Keratinocyte (primary cell): ENCODE data around the gene LARGE1. TPM values are rescaled to one million over a fixed set of nuclear protein-coding genes. Genes with fewer than 3 reads are reported as not detected.
"Not testable (repeated sequence)": the region's sequence is repeated elsewhere in the genome, so short reads cannot be mapped to it uniquely, and the experiment has no call there.

Experiments used
- DNase-seq: peaks from one replicate; pipeline ENCODE4 v3.0.0-alpha.2; 2011; ENCODE audit warnings: low read depth, missing footprints, low spot score
- FAIRE-seq: peaks from 2 replicates; lab custom pipeline; 2011; peaks lifted over from hg19 to GRCh38; lab: Jason Lieb, UNC
- H2AFZ ChIP-seq: 2 replicates; pipeline ENCODE4 v1.6.0; 2012; ENCODE audit warnings: low read length, control low read depth, inconsistent platforms; ENCODE audit not compliant: control insufficient read depth
- H3K27ac ChIP-seq: 2 replicates; pipeline ENCODE4 v1.5.1; 2011; ENCODE audit warnings: low read length; ENCODE audit not compliant: control insufficient read depth, insufficient read depth
- H3K27me3 ChIP-seq: 3 replicates; pipeline ENCODE4 v1.6.0; 2011; ENCODE audit warnings: low read length; ENCODE audit not compliant: control insufficient read depth, insufficient read depth; ENCODE audit errors: extremely low read depth
- H3K36me3 ChIP-seq, 2 experiments: 2 replicates in 1 of 2; 3 replicates in 1 of 2; pipeline ENCODE4 v1.5.1; 2011; ENCODE audit warnings: low read length in 2 of 2, mild to moderate bottlenecking in 1 of 2; ENCODE audit not compliant: control insufficient read depth in 2 of 2, insufficient read depth in 2 of 2; ENCODE audit errors: extremely low read depth in 1 of 2
- H3K4me1 ChIP-seq: 3 replicates; pipeline ENCODE4 v1.5.1; 2011; ENCODE audit warnings: low read length; ENCODE audit not compliant: control insufficient read depth, insufficient read depth; ENCODE audit errors: extremely low read depth
- H3K4me2 ChIP-seq: 3 replicates; pipeline ENCODE4 v1.6.0; 2011; ENCODE audit warnings: low read depth, low read length; ENCODE audit not compliant: control insufficient read depth, insufficient read depth; ENCODE audit errors: extremely low read depth
- H3K4me3 ChIP-seq, 3 experiments: fragments of 200-600 bp in 1 of 3; sonication (generic) in 1 of 3; 2 replicates in 2 of 3; 3 replicates in 1 of 3; pipeline ENCODE4 v1.5.1; 2011 to 2016; ENCODE audit warnings: low read length in 3 of 3, mild to moderate bottlenecking in 3 of 3, control low read depth in 2 of 3, inconsistent platforms in 1 of 3, low read depth in 1 of 3, mixed read lengths in 1 of 3, mixed run types in 1 of 3, moderate library complexity in 1 of 3; ENCODE audit not compliant: control insufficient read depth in 2 of 3, insufficient read depth in 2 of 3; ENCODE audit errors: extremely low read depth in 1 of 3
- H3K79me2 ChIP-seq: 2 replicates; pipeline ENCODE4 v1.6.0; 2012; ENCODE audit warnings: low read length; ENCODE audit not compliant: control insufficient read depth, insufficient read depth
- H3K9ac ChIP-seq: 3 replicates; pipeline ENCODE4 v1.6.0; 2011; ENCODE audit warnings: low read length; ENCODE audit not compliant: control insufficient read depth, insufficient read depth; ENCODE audit errors: extremely low read depth
- H3K9me1 ChIP-seq: 3 replicates; pipeline ENCODE4 v1.6.0; 2011; ENCODE audit warnings: low read length; ENCODE audit not compliant: control insufficient read depth, insufficient read depth; ENCODE audit errors: extremely low read depth
- H3K9me3 ChIP-seq: 2 replicates; pipeline ENCODE4 v1.5.1; 2012; ENCODE audit warnings: low read depth, low read length; ENCODE audit not compliant: control insufficient read depth
- H4K20me1 ChIP-seq: 3 replicates; pipeline ENCODE4 v1.6.0; 2011; ENCODE audit warnings: low read length; ENCODE audit not compliant: control insufficient read depth, insufficient read depth; ENCODE audit errors: extremely low read depth
- CTCF ChIP-seq, 3 experiments: IDR thresholded peaks in 1 of 3; conservative IDR thresholded peaks in 1 of 3; optimal IDR thresholded peaks in 1 of 3; 2 replicates in 2 of 3; 3 replicates in 1 of 3; pipeline versions ENCODE3 to v1.5.1; 2011; ENCODE audit warnings: low read length in 3 of 3, mild to moderate bottlenecking in 3 of 3, moderate library complexity in 2 of 3, control low read depth in 1 of 3, inconsistent platforms in 1 of 3; ENCODE audit not compliant: insufficient read depth in 2 of 3; ENCODE audit errors: extremely low read depth in 1 of 3
- EZH2 ChIP-seq: IDR thresholded peaks from one replicate; pipeline ENCODE4 v1.6.1; 2012; ENCODE audit warnings: inconsistent platforms, mild to moderate bottlenecking, low read length, moderate library complexity
- dilution Hi-C: fragments of 300-500 bp; cut with MboI; formaldehyde crosslinking; loops from one replicate; pipeline ENCODE4 v1.7.0; 2020; ENCODE audit warnings: low sequenced_read_pairs; ENCODE audit not compliant: extremely low pct_ligation_motif_present
- polyA plus RNA-seq, 5 experiments: library from polyadenylated mRNA; depleted of rRNA in 3 of 5; stranded (reverse) in 3 of 5; stranded (forward) in 1 of 5; unstranded in 1 of 5; fragments of >200 nt; gene quantifications; 1 replicate in 1 of 5; 2 replicates in 3 of 5; 3 replicates in 1 of 5; pipeline versions ENCODE4 v1.2.1 to v1.2.3, GENCODE V29; 2011 to 2012; ENCODE audit warnings: missing spikeins in 2 of 5, low read depth in 1 of 5, low replicate concordance in 1 of 5

LARGE1 gene
- polyA plus RNA-seq, 1 donor (not counting 4 experiments of a cell fraction or from before 2014, with no cell fraction given): 4.5 TPM

- no peaks in the 10 kb centered on the region for H3K36me3 ChIP-seq
- H3K4me3 ChIP-seq: no peak overlapping the region
- H3K27me3 ChIP-seq: no peaks in the 10 kb centered on the region
- no peak overlapping the region for H3K9ac ChIP-seq
- no peak for FAIRE-seq
- no peaks in the 10 kb centered on the region for H3K9me1 ChIP-seq
- no peaks in the 10 kb centered on the region for H3K79me2 ChIP-seq
- no peaks in the 10 kb centered on the region for H4K20me1 ChIP-seq
- no peak overlapping the region for H2AFZ ChIP-seq
- no peaks in the 10 kb centered on the region for H3K4me1 ChIP-seq
- no peak overlapping the region for H3K4me2 ChIP-seq
- dilution Hi-C loops: no loop called here
- H3K9me3 ChIP-seq: no peaks in the 10 kb centered on the region
- no peak for DNase-seq
- TF ChIP-seq EZH2 (no peak), CTCF (optimal IDR thresholded peaks at IDR 0.05 in 1 of 3, IDR thresholded peaks at IDR 0.05 in 1 of 3, conservative IDR thresholded peaks at IDR 0.05 in 1 of 3; ENCODE audit: extremely low read depth in 1 of 3, insufficient read depth in 2 of 3, low read length in 3 of 3) (no peak)
- no peak overlapping the region for H3K27ac ChIP-seq
These were observed 351.3 kb downstream of the LARGE1 start for GRCh38 chr22:33569018-33569417.

- H2AFZ ChIP-seq, dilution Hi-C loops, H3K9me1 ChIP-seq, FAIRE-seq, H3K79me2 ChIP-seq, H3K27me3 ChIP-seq, H3K4me3 ChIP-seq, H3K9ac ChIP-seq, H3K4me1 ChIP-seq, H4K20me1 ChIP-seq, H3K27ac ChIP-seq, H3K36me3 ChIP-seq, H3K4me2 ChIP-seq, DNase-seq, H3K9me3 ChIP-seq: not testable (repeated sequence)
These were observed 353.8 kb downstream of the LARGE1 start for GRCh38 chr22:33566495-33566894.

- no peak overlapping the region for H2AFZ ChIP-seq
- DNase-seq (no peak), FAIRE-seq (peak; percentile 62)
- TF ChIP-seq EZH2: no peak
- TF ChIP-seq CTCF (optimal IDR thresholded peaks at IDR 0.05 in 1 of 3, IDR thresholded peaks at IDR 0.05 in 1 of 3, conservative IDR thresholded peaks at IDR 0.05 in 1 of 3; ENCODE audit: extremely low read depth in 1 of 3, insufficient read depth in 2 of 3, low read length in 3 of 3): no peak
- H3K9ac ChIP-seq: no peak overlapping the region
- no peak overlapping the region for H3K4me2 ChIP-seq
- no peaks in the 10 kb centered on the region for H3K9me3 ChIP-seq
- dilution Hi-C loops: no loop called here
- H3K4me1 ChIP-seq: no peaks in the 10 kb centered on the region
- no peaks in the 10 kb centered on the region for H3K9me1 ChIP-seq
- H3K27me3 ChIP-seq: no peaks in the 10 kb centered on the region
- H3K4me3 ChIP-seq: no peak overlapping the region
- H3K36me3 ChIP-seq: no peaks in the 10 kb centered on the region
- H3K27ac ChIP-seq: no peak overlapping the region
- H3K79me2 ChIP-seq: no peaks in the 10 kb centered on the region
- no peaks in the 10 kb centered on the region for H4K20me1 ChIP-seq
These were observed 354.7 kb downstream of the LARGE1 start for GRCh38 chr22:33565580-33565995.
